Testis (tissue), 2 donors: ENCODE data around the gene GRID1.

Source experiments
- POLR2A ChIP-seq: fragments of 450-650 bp; IDR thresholded peaks from one replicate; pipeline ENCODE4 v1.6.1; 2017; ENCODE audit warnings: antibody characterized with exemption, mild to moderate bottlenecking, moderate library complexity
- TF ChIP-seq, protein P1 (sequence below), 3 experiments: fragments of 450-650 bp in 2 of 3; fragments of 200-600 bp in 1 of 3; sonication (generic) in 1 of 3; IDR thresholded peaks; one replicate each; pipeline ENCODE4 v1.5.1; 2016 to 2019; ENCODE audit warnings: antibody characterized with exemption in 3 of 3, mild to moderate bottlenecking in 2 of 3, moderate library complexity in 1 of 3

DNA sequence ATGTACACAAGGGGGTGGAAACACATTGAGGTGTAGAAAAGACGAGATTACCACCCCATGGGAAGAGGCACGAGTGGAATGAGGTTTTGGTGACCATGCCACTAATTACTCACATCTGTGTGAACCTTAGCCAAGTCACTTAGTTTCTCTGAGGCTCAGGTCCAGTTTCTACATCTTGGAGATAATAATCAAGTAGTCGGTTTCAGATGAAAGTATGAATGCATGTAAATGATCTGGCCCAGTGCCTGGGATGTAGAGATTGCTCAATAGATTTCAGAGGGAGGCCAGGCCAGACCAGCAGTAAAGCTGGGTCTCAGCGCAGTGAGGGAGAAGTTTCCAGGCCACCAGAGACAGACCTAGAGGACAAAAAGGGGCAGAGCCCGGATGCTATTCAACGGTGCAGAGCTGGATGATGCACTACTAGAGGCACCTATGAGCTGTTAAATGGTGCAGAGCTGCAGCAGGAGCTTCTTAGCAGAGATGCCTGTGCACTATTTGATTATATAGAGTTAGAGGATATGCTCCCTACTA, 725.1 kb downstream of the GRID1 start:
- TF ChIP-seq, protein P1, sequence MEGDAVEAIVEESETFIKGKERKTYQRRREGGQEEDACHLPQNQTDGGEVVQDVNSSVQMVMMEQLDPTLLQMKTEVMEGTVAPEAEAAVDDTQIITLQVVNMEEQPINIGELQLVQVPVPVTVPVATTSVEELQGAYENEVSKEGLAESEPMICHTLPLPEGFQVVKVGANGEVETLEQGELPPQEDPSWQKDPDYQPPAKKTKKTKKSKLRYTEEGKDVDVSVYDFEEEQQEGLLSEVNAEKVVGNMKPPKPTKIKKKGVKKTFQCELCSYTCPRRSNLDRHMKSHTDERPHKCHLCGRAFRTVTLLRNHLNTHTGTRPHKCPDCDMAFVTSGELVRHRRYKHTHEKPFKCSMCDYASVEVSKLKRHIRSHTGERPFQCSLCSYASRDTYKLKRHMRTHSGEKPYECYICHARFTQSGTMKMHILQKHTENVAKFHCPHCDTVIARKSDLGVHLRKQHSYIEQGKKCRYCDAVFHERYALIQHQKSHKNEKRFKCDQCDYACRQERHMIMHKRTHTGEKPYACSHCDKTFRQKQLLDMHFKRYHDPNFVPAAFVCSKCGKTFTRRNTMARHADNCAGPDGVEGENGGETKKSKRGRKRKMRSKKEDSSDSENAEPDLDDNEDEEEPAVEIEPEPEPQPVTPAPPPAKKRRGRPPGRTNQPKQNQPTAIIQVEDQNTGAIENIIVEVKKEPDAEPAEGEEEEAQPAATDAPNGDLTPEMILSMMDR (IDR thresholded peaks at IDR 0.05): no peak
- TF ChIP-seq POLR2A: no peak
